Prostate gland (tissue), 2 donors: ENCODE data around the gene TGFB2.

ENCODE experiments used
- CTCF ChIP-seq, 4 experiments: fragments of 200-600 bp in 2 of 4; fragments of 450-650 bp in 2 of 4; sonication (generic) in 2 of 4; IDR thresholded peaks; 1 replicate in 3 of 4; 2 replicates in 1 of 4; pipeline ENCODE4 v1.5.1; 2016 to 2019; ENCODE audit warnings: antibody characterized with exemption in 4 of 4, mild to moderate bottlenecking in 2 of 4, moderate library complexity in 2 of 4
- POLR2A ChIP-seq: fragments of 450-650 bp; IDR thresholded peaks from one replicate; pipeline ENCODE4 v1.6.1; 2016; ENCODE audit warnings: antibody characterized with exemption, mild to moderate bottlenecking
- POLR2AphosphoS5 ChIP-seq: sonication (generic); formaldehyde crosslinking; IDR thresholded peaks from one replicate; pipeline ENCODE4 v1.6.1; 2017; ENCODE audit warnings: antibody characterized with exemption

- TF ChIP-seq POLR2A = no peak
- TF ChIP-seq CTCF (IDR thresholded peaks at IDR 0.05) = no peak
- TF ChIP-seq POLR2AphosphoS5 = no peak
Measured at GRCh38 chr1:218478336-218478735, 133.2 kb downstream of the TGFB2 start.
